RWPE2 (cell line): ENCODE data around the gene OR51B6.

Source experiments
- ATAC-seq: fragments of 200-7000 bp; cut with Tn5 transposase; 3 replicates; pipeline ENCODE4 v1.9.1; 2021; ENCODE audit warnings: low read depth
- DNase-seq: peaks from one replicate; pipeline ENCODE4 v3.0.0-alpha.2; 2020; ENCODE audit warnings: low spot score
- H3K27ac ChIP-seq: fragments of 450-650 bp; 2 replicates; pipeline ENCODE4 v1.5.1; 2017; ENCODE audit warnings: mild to moderate bottlenecking; ENCODE audit not compliant: poor library complexity, severe bottlenecking
- H3K27me3 ChIP-seq: fragments of 250-450 bp; sonication (Bioruptor Pico); 2 replicates; pipeline ENCODE4 v1.5.1; 2021; ENCODE audit warnings: mild to moderate bottlenecking, moderate library complexity; ENCODE audit not compliant: insufficient read depth, poor library complexity, severe bottlenecking
- H3K36me3 ChIP-seq: fragments of 250-450 bp; sonication (Bioruptor Pico); 2 replicates; pipeline ENCODE4 v1.5.1; 2020; ENCODE audit warnings: low read depth, mild to moderate bottlenecking, moderate library complexity
- H3K4me1 ChIP-seq: fragments of 250-450 bp; sonication (Bioruptor Pico); 2 replicates; pipeline ENCODE4 v1.5.1; 2021; ENCODE audit warnings: mild to moderate bottlenecking, moderate library complexity; ENCODE audit not compliant: insufficient read depth, poor library complexity, severe bottlenecking
- H3K4me3 ChIP-seq: fragments of 250-450 bp; sonication (Bioruptor Pico); 2 replicates; pipeline ENCODE4 v1.5.1; 2021; ENCODE audit warnings: mild to moderate bottlenecking, moderate library complexity; ENCODE audit not compliant: severe bottlenecking
- H3K9me3 ChIP-seq: fragments of 250-450 bp; sonication (Bioruptor Pico); 2 replicates; pipeline ENCODE4 v1.5.1; 2021; ENCODE audit warnings: mild to moderate bottlenecking, moderate library complexity; ENCODE audit not compliant: severe bottlenecking
- CTCF ChIP-seq: fragments of 450-650 bp; IDR thresholded peaks from one replicate; pipeline ENCODE4 v1.5.1; 2017; ENCODE audit warnings: mild to moderate bottlenecking, moderate library complexity; ENCODE audit not compliant: poor library complexity, severe bottlenecking

The OR51B6 gene

GRCh38 chr11:5390210-5390609 lies 38.9 kb downstream of the OR51B6 start:
- Histone ChIP-seq H3K36me3 (no peaks in the 10 kb centered on the region), H3K27ac (no peak overlapping the region), H3K27me3 (peaks cover 5% of the 10 kb centered on the region), H3K4me3 (no peak overlapping the region), H3K4me1 (no peaks in the 10 kb centered on the region), H3K9me3 (no peaks in the 10 kb centered on the region)
- no peak for TF ChIP-seq CTCF
- DNase-seq (no peak), ATAC-seq (no peak)

GRCh38 chr11:5394091-5394490 lies 42.8 kb downstream of the OR51B6 start:
- Histone ChIP-seq H3K9me3 (no peaks in the 10 kb centered on the region), H3K4me1 (no peaks in the 10 kb centered on the region), H3K27me3 (peaks cover 5% of the 10 kb centered on the region), H3K4me3 (no peak overlapping the region), H3K27ac (no peak overlapping the region), H3K36me3 (no peaks in the 10 kb centered on the region)
- no peak for ATAC-seq
- no peak for DNase-seq
- TF ChIP-seq CTCF, result no peak

GRCh38 chr11:5398936-5399335 lies 47.6 kb downstream of the OR51B6 start:
- TF ChIP-seq CTCF, result no peak
- ATAC-seq (no peak), DNase-seq (no peak)
- no peaks in the 10 kb centered on the region for H3K36me3 ChIP-seq
- H3K27ac ChIP-seq, result no peak overlapping the region
- no peaks in the 10 kb centered on the region for H3K27me3 ChIP-seq
- no peaks in the 10 kb centered on the region for H3K9me3 ChIP-seq
- H3K4me1 ChIP-seq, result no peaks in the 10 kb centered on the region
- no peak overlapping the region for H3K4me3 ChIP-seq
